ENCODE measurements around the gene RAP1GAP. TPM values are rescaled to one million over a fixed set of nuclear protein-coding genes. Genes with fewer than 3 reads are reported as not detected.

RAP1GAP gene
- total RNA-seq, 1 donor from 2014 or later, result 62.4 TPM

DNA sequence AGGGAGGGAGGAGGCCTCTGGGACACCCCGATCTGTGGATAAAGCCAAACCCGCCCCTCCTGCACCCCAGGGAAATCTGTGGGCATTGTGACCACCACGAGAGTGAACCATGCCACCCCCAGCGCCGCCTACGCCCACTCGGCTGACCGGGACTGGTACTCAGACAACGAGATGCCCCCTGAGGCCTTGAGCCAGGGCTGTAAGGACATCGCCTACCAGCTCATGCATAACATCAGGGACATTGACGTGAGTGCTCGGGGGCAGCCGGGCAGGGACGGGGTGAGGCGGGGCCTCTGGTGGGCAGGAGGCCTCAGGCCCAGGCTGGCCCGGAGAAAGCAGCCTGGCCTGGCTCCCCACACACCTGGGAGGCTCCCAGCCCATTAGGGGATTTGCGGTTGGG, 105.2 kb downstream of the RAP1GAP start:
- Histone ChIP-seq H3K4me3 (no peak overlapping the region), H3K9me3 (no peaks in the 10 kb centered on the region), H3K36me3 (no peaks in the 10 kb centered on the region), H3K4me1 (no peaks in the 10 kb centered on the region), H3K27ac (no peak overlapping the region), H3K27me3 (no peaks in the 10 kb centered on the region)
- no peak for DNase-seq
- TF ChIP-seq, protein P1, sequence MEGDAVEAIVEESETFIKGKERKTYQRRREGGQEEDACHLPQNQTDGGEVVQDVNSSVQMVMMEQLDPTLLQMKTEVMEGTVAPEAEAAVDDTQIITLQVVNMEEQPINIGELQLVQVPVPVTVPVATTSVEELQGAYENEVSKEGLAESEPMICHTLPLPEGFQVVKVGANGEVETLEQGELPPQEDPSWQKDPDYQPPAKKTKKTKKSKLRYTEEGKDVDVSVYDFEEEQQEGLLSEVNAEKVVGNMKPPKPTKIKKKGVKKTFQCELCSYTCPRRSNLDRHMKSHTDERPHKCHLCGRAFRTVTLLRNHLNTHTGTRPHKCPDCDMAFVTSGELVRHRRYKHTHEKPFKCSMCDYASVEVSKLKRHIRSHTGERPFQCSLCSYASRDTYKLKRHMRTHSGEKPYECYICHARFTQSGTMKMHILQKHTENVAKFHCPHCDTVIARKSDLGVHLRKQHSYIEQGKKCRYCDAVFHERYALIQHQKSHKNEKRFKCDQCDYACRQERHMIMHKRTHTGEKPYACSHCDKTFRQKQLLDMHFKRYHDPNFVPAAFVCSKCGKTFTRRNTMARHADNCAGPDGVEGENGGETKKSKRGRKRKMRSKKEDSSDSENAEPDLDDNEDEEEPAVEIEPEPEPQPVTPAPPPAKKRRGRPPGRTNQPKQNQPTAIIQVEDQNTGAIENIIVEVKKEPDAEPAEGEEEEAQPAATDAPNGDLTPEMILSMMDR (IDR thresholded peaks at IDR 0.05), result no peak
- ATAC-seq, result no peak
- intact Hi-C loops (cut with DNase I), result no loop called here

DNA sequence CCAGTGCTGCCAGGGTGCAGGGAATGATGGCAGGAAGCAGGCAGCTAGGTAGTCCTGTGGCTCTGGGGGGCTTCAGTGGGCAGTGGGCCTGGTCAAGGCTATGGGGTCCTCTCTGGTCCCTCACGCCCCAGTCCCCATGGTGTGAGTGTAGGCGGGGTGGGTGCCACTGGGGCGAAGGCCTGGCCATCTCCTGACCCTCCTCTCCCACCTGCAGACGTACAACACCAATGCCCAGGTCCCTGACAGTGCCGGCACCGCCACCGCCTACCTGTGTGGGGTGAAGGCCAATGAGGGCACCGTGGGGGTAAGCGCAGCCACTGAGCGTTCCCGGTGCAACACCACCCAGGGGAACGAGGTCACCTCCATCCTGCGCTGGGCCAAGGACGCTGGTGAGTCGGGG, 106.3 kb downstream of the RAP1GAP start:
- TF ChIP-seq, protein P1 (IDR thresholded peaks at IDR 0.05), result no peak
- Histone ChIP-seq H3K36me3 (no peaks in the 10 kb centered on the region), H3K9me3 (no peaks in the 10 kb centered on the region), H3K4me3 (no peak overlapping the region), H3K27ac (no peak overlapping the region), H3K27me3 (no peaks in the 10 kb centered on the region), H3K4me1 (no peaks in the 10 kb centered on the region)
- ATAC-seq (no peak), DNase-seq (no peak)
- intact Hi-C loops (cut with DNase I), result no loop called here

DNA sequence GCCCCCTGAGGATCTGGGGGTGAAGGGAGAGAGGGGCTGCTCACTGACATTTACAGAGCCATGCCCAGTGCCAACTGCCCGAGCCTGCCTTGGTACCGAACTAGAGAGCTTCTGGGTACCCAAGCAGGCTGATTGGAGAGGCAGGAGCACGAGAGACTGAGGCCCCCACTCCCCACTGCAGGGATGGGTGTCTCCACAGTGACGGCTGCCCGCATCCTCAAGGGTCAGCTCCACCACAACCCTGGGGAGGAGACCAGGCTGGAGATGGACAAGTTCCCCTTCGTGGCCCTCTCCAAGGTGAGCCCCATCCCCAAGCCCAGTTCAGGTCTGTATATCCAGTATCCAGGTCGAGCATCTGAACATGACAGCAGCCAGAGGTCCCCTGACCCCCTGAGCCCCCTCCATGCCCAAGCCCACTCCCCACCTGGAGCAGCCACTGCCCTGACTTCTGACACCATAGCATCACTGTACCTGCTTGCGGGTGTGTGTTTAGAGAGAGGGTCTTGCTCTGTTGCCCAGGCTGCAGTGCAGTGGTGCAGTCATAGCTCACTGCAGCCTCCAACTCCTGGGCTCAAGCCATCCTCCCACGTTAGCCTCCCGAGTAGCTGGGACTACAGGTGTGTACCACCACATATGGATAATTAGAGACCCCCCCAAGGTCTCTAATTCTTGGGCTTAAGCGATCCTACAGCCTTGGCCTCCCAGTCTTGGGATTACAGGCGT, 108.1 kb downstream of the RAP1GAP start:
- TF ChIP-seq, protein P1 (IDR thresholded peaks at IDR 0.05), result no peak
- ATAC-seq, result no peak

DNA sequence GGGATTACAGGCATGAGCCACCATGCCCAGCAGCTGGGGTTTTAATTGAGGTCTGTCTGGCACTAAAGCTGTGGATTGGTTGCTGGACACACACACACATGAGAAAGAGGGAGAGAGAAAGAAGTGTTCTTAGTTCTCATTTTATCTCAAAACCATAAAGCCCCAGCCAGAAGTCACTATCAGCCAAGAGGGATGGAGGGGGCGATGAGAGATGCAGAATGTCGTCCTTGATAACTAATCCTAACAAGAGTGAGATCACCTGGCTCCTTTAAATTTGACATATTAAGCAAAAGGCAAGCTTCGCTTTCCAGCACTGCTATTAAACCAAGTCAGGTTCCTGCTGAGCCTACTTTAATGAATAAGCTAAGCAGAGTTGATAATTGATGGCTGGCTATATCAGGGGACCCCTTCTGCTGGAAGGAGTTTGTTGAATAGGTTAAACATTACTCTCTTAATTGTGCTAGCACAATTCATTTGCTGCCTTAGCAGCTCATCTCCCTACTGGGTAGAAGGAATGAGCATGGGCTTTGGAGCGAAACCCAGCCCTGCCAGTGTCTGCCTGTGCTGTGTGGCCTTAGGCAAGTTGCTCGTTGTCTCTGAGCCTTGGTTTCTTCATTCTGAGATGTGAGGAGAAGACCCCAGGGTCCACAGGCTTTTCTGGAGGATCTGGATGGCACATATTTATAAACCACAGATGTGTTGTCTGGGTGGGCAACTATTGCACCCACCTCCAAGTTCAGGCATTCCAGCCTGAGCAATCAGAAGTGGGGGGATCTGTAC, 109.2 kb downstream of the RAP1GAP start:
- no peaks in the 10 kb centered on the region for H3K27me3 ChIP-seq
- intact Hi-C loops (cut with DNase I), result no loop called here
- TF ChIP-seq, protein P1 (IDR thresholded peaks at IDR 0.05), result no peak
- H3K27ac ChIP-seq, result no peak overlapping the region
- H3K9me3 ChIP-seq, result no peaks in the 10 kb centered on the region
- no peak for ATAC-seq
- no peaks in the 10 kb centered on the region for H3K4me1 ChIP-seq
- H3K36me3 ChIP-seq, result no peaks in the 10 kb centered on the region
- no peak overlapping the region for H3K4me3 ChIP-seq
- no peak for DNase-seq

More for the DNA sequence above, 108.1 kb downstream of the RAP1GAP start:
- Histone ChIP-seq H3K36me3 (no peaks in the 10 kb centered on the region), H3K27ac (no peak overlapping the region), H3K27me3 (no peaks in the 10 kb centered on the region), H3K4me1 (no peaks in the 10 kb centered on the region), H3K9me3 (no peaks in the 10 kb centered on the region), H3K4me3 (no peak overlapping the region)
- DNase-seq, result no peak
- intact Hi-C loops (cut with DNase I), result no loop called here

DNA sequence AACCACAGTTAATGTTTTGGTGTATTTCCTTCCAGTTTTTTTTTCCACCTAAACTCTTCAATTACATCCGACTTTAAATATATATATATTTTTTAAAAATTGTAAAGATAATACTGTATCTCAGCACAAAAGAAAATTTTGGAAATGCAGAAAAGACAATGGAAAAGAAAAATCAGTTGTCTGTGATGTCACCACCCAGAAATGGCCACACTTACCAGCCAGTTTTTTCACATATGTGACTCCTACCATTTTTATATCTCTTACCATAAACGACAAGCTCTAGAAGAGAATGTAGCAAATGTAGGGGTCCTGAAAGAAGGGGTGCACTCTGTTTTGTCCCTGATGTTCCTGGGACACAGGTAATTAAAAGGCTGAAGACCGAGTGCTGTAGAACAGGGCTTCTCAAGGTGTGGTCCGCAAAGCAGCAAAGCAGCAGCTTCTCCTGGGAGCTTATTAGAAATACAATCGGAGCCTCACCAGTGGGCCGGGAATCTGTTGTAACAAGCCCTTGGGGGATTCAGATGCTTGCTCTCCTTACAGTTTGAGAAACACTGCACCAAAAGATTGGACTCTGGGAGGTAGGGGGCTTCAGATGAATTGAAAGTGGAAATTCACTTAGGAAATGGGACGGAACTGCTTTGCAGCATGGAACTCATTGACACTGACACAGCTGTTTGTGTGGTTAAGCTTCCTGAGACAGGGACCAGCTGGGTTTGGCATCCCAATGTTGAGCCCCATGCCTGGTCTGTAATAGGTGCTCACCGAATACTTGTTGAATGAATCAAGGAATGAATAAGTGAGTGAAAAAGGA, 115.8 kb downstream of the RAP1GAP start:
- no peak for ATAC-seq
- Histone ChIP-seq H3K9me3 (no peaks in the 10 kb centered on the region), H3K36me3 (no peaks in the 10 kb centered on the region), H3K4me3 (no peak overlapping the region), H3K4me1 (peaks cover 13% of the 10 kb centered on the region), H3K27ac (no peak overlapping the region), H3K27me3 (no peaks in the 10 kb centered on the region)
- intact Hi-C loops (cut with DNase I), result no loop called here
- DNase-seq, result no peak
- TF ChIP-seq, protein P1 (IDR thresholded peaks at IDR 0.05), result no peak

Data from upper lobe of right lung (tissue), 1 donor.